ENCODE data around the gene MBD5. TPM values are rescaled to one million over a fixed set of nuclear protein-coding genes. Genes with fewer than 3 reads are reported as not detected.
A peak's percentile ranks its signal among the peaks of the same experiment; 100 is the strongest.

Gene MBD5
- total RNA-seq, 1 donor from 2014 or later = 8.3 TPM

DNA sequence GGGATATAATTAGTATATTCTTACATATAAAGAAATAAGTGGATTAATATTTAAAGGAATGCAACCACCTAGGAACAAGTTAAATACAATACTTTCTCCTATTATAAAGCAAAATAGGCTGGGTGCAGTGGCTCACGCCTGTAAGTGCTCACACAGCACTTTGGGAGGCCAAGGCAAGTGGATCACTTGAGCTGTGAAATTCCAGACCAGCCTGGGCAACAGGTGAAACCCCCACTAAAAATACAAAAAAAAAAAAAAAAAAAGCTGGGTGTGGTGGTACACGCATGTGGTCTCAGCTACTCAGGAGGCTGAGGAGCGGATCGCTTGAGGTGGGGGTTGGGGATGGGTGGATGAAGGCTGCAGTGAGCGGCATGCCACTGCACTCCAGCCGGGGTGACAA lies 337.5 kb downstream of the MBD5 start:
- no peaks in the 10 kb centered on the region for H3K36me3 ChIP-seq
- DNase-seq (ENCODE audit: low spot score in 2 of 2) = no peak
- no peaks in the 10 kb centered on the region for H3K27me3 ChIP-seq
- no peak overlapping the region for H3K4me3 ChIP-seq
- peaks cover 0 to 15% of the 10 kb centered on the region in 2 donors for H3K9me3 ChIP-seq
- H3K4me1 ChIP-seq = no peaks in the 10 kb centered on the region
- H3K27ac ChIP-seq = no peak overlapping the region
- TF ChIP-seq, protein P1, sequence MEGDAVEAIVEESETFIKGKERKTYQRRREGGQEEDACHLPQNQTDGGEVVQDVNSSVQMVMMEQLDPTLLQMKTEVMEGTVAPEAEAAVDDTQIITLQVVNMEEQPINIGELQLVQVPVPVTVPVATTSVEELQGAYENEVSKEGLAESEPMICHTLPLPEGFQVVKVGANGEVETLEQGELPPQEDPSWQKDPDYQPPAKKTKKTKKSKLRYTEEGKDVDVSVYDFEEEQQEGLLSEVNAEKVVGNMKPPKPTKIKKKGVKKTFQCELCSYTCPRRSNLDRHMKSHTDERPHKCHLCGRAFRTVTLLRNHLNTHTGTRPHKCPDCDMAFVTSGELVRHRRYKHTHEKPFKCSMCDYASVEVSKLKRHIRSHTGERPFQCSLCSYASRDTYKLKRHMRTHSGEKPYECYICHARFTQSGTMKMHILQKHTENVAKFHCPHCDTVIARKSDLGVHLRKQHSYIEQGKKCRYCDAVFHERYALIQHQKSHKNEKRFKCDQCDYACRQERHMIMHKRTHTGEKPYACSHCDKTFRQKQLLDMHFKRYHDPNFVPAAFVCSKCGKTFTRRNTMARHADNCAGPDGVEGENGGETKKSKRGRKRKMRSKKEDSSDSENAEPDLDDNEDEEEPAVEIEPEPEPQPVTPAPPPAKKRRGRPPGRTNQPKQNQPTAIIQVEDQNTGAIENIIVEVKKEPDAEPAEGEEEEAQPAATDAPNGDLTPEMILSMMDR (IDR thresholded peaks at IDR 0.05) = no peak
- intact Hi-C loops (cut with DNase I) = no loop called here

DNA sequence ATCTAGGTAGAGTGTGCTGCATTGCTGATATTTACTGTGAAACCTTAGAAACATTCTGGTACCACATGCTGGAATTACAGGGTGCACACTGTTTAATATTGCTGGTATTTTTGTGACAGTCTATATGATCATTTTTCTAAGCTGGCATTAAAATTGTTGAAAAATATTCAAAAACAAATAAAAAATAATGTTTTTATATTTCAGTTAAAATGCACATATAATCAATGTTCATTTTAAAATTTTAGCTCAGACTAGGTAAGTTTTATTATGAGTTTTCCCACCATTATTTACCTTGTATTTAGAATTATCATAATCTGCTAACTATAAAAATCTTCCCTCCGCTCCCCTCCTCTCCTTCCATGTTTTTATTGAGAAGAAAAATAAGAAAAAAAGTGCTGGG lies 339.8 kb downstream of the MBD5 start:
- no peaks in the 10 kb centered on the region for H3K36me3 ChIP-seq
- H3K4me3 ChIP-seq = no peak overlapping the region
- no peaks in the 10 kb centered on the region for H3K4me1 ChIP-seq
- no peak for DNase-seq (ENCODE audit: low spot score in 2 of 2)
- intact Hi-C loops (cut with DNase I) = no loop called here
- TF ChIP-seq, protein P1 (IDR thresholded peaks at IDR 0.05) = no peak
- peaks cover 0 to 5% of the 10 kb centered on the region in 2 donors for H3K9me3 ChIP-seq
- no peak overlapping the region for H3K27ac ChIP-seq
- H3K27me3 ChIP-seq = no peaks in the 10 kb centered on the region

DNA sequence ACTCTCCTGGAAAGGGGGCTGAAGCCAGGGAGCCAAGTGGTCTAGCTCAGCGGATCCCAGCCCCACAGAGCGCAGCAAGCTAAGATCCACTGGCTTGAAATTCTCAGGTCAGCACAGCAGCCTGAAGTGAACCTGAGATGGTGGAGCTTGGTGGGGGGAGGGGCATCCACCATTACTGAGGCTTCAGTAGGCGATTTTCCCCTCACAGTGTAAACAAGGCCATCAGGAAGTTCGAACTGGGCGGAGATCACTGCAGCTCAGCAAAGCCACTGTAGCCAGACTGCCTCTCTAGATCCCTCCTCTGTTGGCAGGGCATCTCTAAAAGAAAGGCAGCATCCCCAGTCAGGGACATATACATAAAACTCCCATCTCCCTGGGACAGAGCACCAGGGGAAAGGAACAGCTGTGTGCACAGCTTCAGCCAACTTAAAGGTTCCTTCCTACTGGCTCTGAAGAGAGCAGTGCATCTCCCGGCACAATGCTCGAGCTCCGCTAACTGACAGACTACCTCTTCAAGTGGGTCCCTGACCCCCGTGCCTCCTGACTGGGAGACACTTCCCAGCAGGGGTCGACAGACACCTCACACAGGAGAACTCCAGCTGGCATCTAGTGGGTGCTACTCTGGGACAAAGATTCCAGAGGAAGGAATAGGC lies 341.4 kb downstream of the MBD5 start:
- intact Hi-C loops (cut with DNase I) = no loop called here
- no peak for DNase-seq (ENCODE audit: low spot score in 2 of 2)
- no peaks in the 10 kb centered on the region for H3K4me1 ChIP-seq

DNA sequence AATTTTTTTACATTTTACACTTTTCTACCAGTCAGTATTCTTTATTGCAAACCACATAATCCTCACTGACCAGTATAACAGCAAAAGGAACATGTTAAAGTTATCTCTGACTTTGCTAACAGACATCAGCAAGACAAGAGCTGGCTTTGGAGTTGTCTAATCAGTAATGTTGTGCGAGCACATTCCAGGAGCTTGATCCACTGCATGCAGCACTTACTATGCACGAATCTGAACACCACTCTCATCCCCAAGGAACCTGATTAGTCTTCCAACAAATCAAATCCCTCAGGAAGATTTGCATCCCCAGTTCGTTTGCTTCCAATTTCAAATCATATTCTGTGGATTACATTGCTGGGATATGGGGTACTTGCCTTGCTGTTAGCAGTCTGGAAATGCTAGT lies 354.3 kb downstream of the MBD5 start:
- Histone ChIP-seq H3K36me3 (no peaks in the 10 kb centered on the region), H3K27me3 (no peaks in the 10 kb centered on the region), H3K4me1 (no peaks in the 10 kb centered on the region), H3K9me3 (no peaks in the 10 kb centered on the region), H3K27ac (no peak overlapping the region), H3K4me3 (no peak overlapping the region)
- TF ChIP-seq, protein P1 (IDR thresholded peaks at IDR 0.05) = no peak
- intact Hi-C loops (cut with DNase I) = no loop called here
- DNase-seq (ENCODE audit: low spot score in 2 of 2) = no peak

More for the DNA sequence above, 341.4 kb downstream of the MBD5 start:
- no peak overlapping the region for H3K27ac ChIP-seq
- H3K9me3 ChIP-seq = no peaks in the 10 kb centered on the region
- no peaks in the 10 kb centered on the region for H3K27me3 ChIP-seq
- no peak overlapping the region for H3K4me3 ChIP-seq
- TF ChIP-seq, protein P1 (IDR thresholded peaks at IDR 0.05) = no peak
- no peaks in the 10 kb centered on the region for H3K36me3 ChIP-seq

DNA sequence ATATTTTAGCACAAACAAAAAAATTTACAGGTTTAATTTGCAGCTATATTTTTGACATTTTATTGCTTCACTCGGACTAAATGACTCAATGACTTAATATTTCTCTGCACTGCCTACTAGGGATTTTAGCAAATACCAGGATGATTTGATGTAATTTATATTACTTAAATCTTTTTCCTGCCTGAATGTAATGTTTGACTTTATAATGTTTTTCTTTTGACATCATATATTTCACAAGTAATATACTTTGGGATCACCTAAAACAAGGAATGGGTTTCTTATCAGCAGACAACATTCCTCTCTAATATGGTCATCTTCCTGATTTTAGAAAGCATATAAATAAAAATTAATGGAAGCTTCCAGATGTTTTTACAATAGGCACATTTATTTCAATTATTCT lies 370.4 kb downstream of the MBD5 start:
- H3K4me1 ChIP-seq = peaks cover 0 to 11% of the 10 kb centered on the region in 2 donors
- no peaks in the 10 kb centered on the region for H3K27me3 ChIP-seq
- TF ChIP-seq, protein P1 (IDR thresholded peaks at IDR 0.05) = no peak
- peak overlapping the region in 1 of 2 donors; percentile 0 for H3K27ac ChIP-seq
- no peaks in the 10 kb centered on the region for H3K9me3 ChIP-seq
- intact Hi-C loops (cut with DNase I) = no loop called here
- DNase-seq (ENCODE audit: low spot score in 2 of 2) = no peak
- no peaks in the 10 kb centered on the region for H3K36me3 ChIP-seq
- no peak overlapping the region for H3K4me3 ChIP-seq

DNA sequence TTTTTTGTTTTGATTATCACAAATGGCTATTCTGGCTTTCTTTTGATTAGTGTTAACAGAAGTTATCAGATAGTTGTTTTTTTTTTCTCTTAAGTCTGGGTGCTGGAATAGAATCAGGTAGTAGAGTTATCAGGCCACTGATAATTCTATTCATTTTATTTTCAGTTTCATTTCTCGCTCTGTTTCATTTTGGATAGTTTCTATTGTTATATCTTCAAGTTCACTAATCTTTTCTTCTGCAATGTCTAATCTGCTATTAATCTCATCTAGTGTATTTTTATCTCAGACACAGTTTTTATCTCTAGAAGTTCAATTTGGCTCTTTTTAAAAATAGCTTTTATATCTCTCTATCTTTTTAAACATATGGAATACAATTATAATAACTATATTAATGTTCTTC lies 381.9 kb downstream of the MBD5 start:
- no peak for DNase-seq (ENCODE audit: low spot score in 2 of 2)
- TF ChIP-seq, protein P1 (IDR thresholded peaks at IDR 0.05) = no peak
- intact Hi-C loops (cut with DNase I) = no loop called here

More for the DNA sequence above, 381.9 kb downstream of the MBD5 start:
- Histone ChIP-seq H3K9me3 (peaks cover 0 to 3% of the 10 kb centered on the region in 2 donors), H3K4me3 (no peak overlapping the region), H3K27ac (no peak overlapping the region), H3K4me1 (no peaks in the 10 kb centered on the region), H3K36me3 (no peaks in the 10 kb centered on the region), H3K27me3 (no peaks in the 10 kb centered on the region)

Measured in ascending aorta (tissue), 2 donors.